Natural killer cell (primary cell): Measurements from ENCODE around the gene COL5A3. TPM values are rescaled to one million over a fixed set of nuclear protein-coding genes. Genes with fewer than 3 reads are reported as not detected.
A peak's percentile ranks its signal among the peaks of the same experiment; 100 is the strongest.

Source experiments
- ATAC-seq, 3 donors: fragments of 150-1000 bp in 2 of 3; fragments of 200-7000 bp in 1 of 3; cut with Tn5 transposase; 1 replicate in 1 of 3; 2 replicates in 2 of 3; pipeline ENCODE4 v1.10.0; 2021; ENCODE audit warnings: mild to moderate bottlenecking in 2 of 3, moderate library complexity in 2 of 3
- DNase-seq, 2 donors: peaks; one replicate each; pipeline versions ENCODE4 v3.0.0 to v3.0.0-alpha.2; 2013 to 2021; ENCODE audit warnings: mixed read lengths in 1 of 2
- H3K27ac ChIP-seq: one replicate; pipeline ENCODE4 v1.5.1; 2013; ENCODE audit warnings: mild to moderate bottlenecking, low read length
- H3K27me3 ChIP-seq: one replicate; pipeline ENCODE4 v1.6.1; 2013; ENCODE audit warnings: low read length; ENCODE audit not compliant: control insufficient read depth, insufficient read depth
- H3K36me3 ChIP-seq: one replicate; pipeline ENCODE4 v1.6.1; 2013; ENCODE audit warnings: low read length; ENCODE audit not compliant: control insufficient read depth, insufficient read depth
- H3K4me1 ChIP-seq: one replicate; pipeline ENCODE4 v1.6.1; 2013; ENCODE audit warnings: low read length; ENCODE audit not compliant: control insufficient read depth, insufficient read depth
- H3K4me3 ChIP-seq: one replicate; pipeline ENCODE4 v1.5.1; 2013; ENCODE audit warnings: low read length
- H3K9me3 ChIP-seq: one replicate; pipeline ENCODE4 v1.6.1; 2013; ENCODE audit warnings: low read length; ENCODE audit not compliant: control insufficient read depth, insufficient read depth
- H3K27ac Mint-ChIP-seq, 2 donors: one replicate each; pipeline ENCODE4 v1.8.0; 2022; ENCODE audit warnings: mild to moderate bottlenecking in 2 of 2, mixed read lengths in 2 of 2, moderate library complexity in 1 of 2
- H3K27me3 Mint-ChIP-seq, 2 donors: one replicate each; pipeline ENCODE4 v1.8.0; 2022; ENCODE audit warnings: low read depth in 2 of 2, mixed read lengths in 2 of 2
- H3K36me3 Mint-ChIP-seq: one replicate; pipeline ENCODE4 v1.8.0; 2022; ENCODE audit warnings: mixed read lengths
- H3K4me1 Mint-ChIP-seq, 2 donors: one replicate each; pipeline ENCODE4 v1.8.0; 2022; ENCODE audit warnings: mixed read lengths in 2 of 2
- H3K4me3 Mint-ChIP-seq: one replicate; pipeline ENCODE4 v1.8.0; 2022; ENCODE audit warnings: mild to moderate bottlenecking, moderate library complexity, mixed read lengths
- H3K9me3 Mint-ChIP-seq, 2 donors: one replicate each; pipeline ENCODE4 v1.8.0; 2022; ENCODE audit warnings: mixed read lengths in 2 of 2
- CTCF ChIP-seq: fragments of 200-600 bp; IDR thresholded peaks from one replicate; pipeline ENCODE4 v1.8.0; 2022; ENCODE audit warnings: antibody characterized with exemption
- WGBS: methylation state at CpG from one replicate; pipeline ENCODE4 v1.1.7; 2013; ENCODE audit warnings: missing lambda C conversion rate; ENCODE audit not compliant: insufficient coverage; 5-methylcytosine and 5-hydroxymethylcytosine counted together
- intact Hi-C: fragments of 100-400 bp; cut with micrococcal nuclease; formaldehyde crosslinking; loops from one replicate; pipeline ENCODE4 v1.14.2; 2022
- total RNA-seq, 4 donors: library from RNA; stranded (reverse); fragments of 120-200 nt in 1 of 4; gene quantifications; one replicate each; pipeline versions ENCODE4 v1.2.3 to v1.2.4, GENCODE V29; 2013 to 2022

COL5A3 gene
- total RNA-seq, 3 donors from 2014 or later (not counting 1 experiment from before 2014, with no cell fraction given) = 0.33 to 6.6 (median 0.63) TPM

- H3K9me3 ChIP-seq = no peaks in the 10 kb centered on the region
- 11% methylated on average over 4 of the region's 7 CpGs for WGBS
- Mint-ChIP-seq H3K27me3 (peaks cover 19 to 25% of the 10 kb centered on the region in 2 donors), H3K9me3 (no peaks in the 10 kb centered on the region), H3K4me1 (peaks cover 39 to 74% of the 10 kb centered on the region in 2 donors), H3K27ac (peak overlapping the region in 1 of 2 donors; percentile 55), H3K4me3 (peak overlapping the region; percentile 54), H3K36me3 (no peaks in the 10 kb centered on the region)
- H3K4me3 ChIP-seq = peak overlapping the region; percentile 17
- no peaks in the 10 kb centered on the region for H3K36me3 ChIP-seq
- TF ChIP-seq CTCF = no peak
- no peak for ATAC-seq
- peaks cover 18% of the 10 kb centered on the region for H3K27me3 ChIP-seq
- H3K4me1 ChIP-seq = peaks cover 64% of the 10 kb centered on the region
- peak in 1 of 2 donors; percentile 40 for DNase-seq
- H3K27ac ChIP-seq = peak overlapping the region; percentile 8
- intact Hi-C loops = no loop called here
Observed at GRCh38 chr19:10006335-10006708, 4.0 kb downstream of the COL5A3 start.

GRCh38 chr19:10005632-10006334, 4.5 kb downstream of the COL5A3 start:
- Mint-ChIP-seq H3K27me3 (peaks cover 14 to 21% of the 10 kb centered on the region in 2 donors), H3K4me3 (no peak overlapping the region), H3K27ac (no peak overlapping the region), H3K4me1 (peaks cover 39 to 71% of the 10 kb centered on the region in 2 donors), H3K36me3 (no peaks in the 10 kb centered on the region), H3K9me3 (no peaks in the 10 kb centered on the region)
- 78% methylated on average over 15 of the region's 17 CpGs for WGBS
- peak overlapping the region; percentile 17 for H3K4me3 ChIP-seq
- H3K27me3 ChIP-seq = peaks cover 14% of the 10 kb centered on the region
- intact Hi-C loops = no loop called here
- H3K36me3 ChIP-seq = no peaks in the 10 kb centered on the region
- TF ChIP-seq CTCF = no peak
- ATAC-seq (no peak), DNase-seq (no peak)
- H3K4me1 ChIP-seq = peaks cover 64% of the 10 kb centered on the region
- H3K27ac ChIP-seq = no peak overlapping the region
- no peaks in the 10 kb centered on the region for H3K9me3 ChIP-seq

- no peaks in the 10 kb centered on the region for H3K9me3 ChIP-seq
- ATAC-seq (no peak), DNase-seq (no peak)
- Mint-ChIP-seq H3K4me3 (no peak overlapping the region), H3K27ac (no peak overlapping the region), H3K27me3 (peaks cover 22% of the 10 kb centered on the region in 2 donors), H3K4me1 (peaks cover 43 to 74% of the 10 kb centered on the region in 2 donors), H3K9me3 (no peaks in the 10 kb centered on the region), H3K36me3 (no peaks in the 10 kb centered on the region)
- H3K27ac ChIP-seq = no peak overlapping the region
- H3K4me3 ChIP-seq = no peak overlapping the region
- peaks cover 64% of the 10 kb centered on the region for H3K4me1 ChIP-seq
- 56% methylated on average over 5 of the region's 9 CpGs for WGBS
- TF ChIP-seq CTCF = no peak
- no peaks in the 10 kb centered on the region for H3K36me3 ChIP-seq
- intact Hi-C loops = no loop called here
- H3K27me3 ChIP-seq = peaks cover 14% of the 10 kb centered on the region
Observed at GRCh38 chr19:10004617-10005016, 5.7 kb downstream of the COL5A3 start.

GRCh38 chr19:10003271-10003670, 7.0 kb downstream of the COL5A3 start:
- Histone ChIP-seq H3K36me3 (no peaks in the 10 kb centered on the region), H3K27me3 (peaks cover 5% of the 10 kb centered on the region), H3K9me3 (no peaks in the 10 kb centered on the region), H3K4me3 (no peak overlapping the region), H3K27ac (no peak overlapping the region), H3K4me1 (peaks cover 50% of the 10 kb centered on the region)
- Mint-ChIP-seq H3K9me3 (no peaks in the 10 kb centered on the region), H3K36me3 (no peaks in the 10 kb centered on the region), H3K27ac (no peak overlapping the region), H3K27me3 (peaks cover 19 to 20% of the 10 kb centered on the region in 2 donors), H3K4me1 (peaks cover 35 to 63% of the 10 kb centered on the region in 2 donors), H3K4me3 (no peak overlapping the region)
- no peak for DNase-seq
- no peak for TF ChIP-seq CTCF
- no peak for ATAC-seq
- WGBS = 61% methylated on average over 6 of the region's 6 CpGs
- intact Hi-C loops = no loop called here
